IgD-negative memory B cell (primary cell): ENCODE measurements around the gene AFAP1. TPM values are rescaled to one million over a fixed set of nuclear protein-coding genes. Genes with fewer than 3 reads are reported as not detected.
A peak's percentile ranks its signal among the peaks of the same experiment; 100 is the strongest.

Experiments used
- H3K27ac Mint-ChIP-seq, 3 donors: one replicate each; pipeline ENCODE4 v1.8.0; 2020 to 2022; ENCODE audit warnings: mild to moderate bottlenecking in 3 of 3, mixed read lengths in 3 of 3, moderate library complexity in 1 of 3
- H3K27me3 Mint-ChIP-seq: one replicate; pipeline ENCODE4 v1.8.0; 2021; ENCODE audit warnings: mixed read lengths
- H3K36me3 Mint-ChIP-seq: one replicate; pipeline ENCODE4 v1.8.0; 2020; ENCODE audit warnings: mild to moderate bottlenecking, mixed read lengths
- H3K4me1 Mint-ChIP-seq, 3 donors: one replicate each; pipeline ENCODE4 v1.8.0; 2020 to 2022; ENCODE audit warnings: mixed read lengths in 3 of 3, mild to moderate bottlenecking in 1 of 3
- H3K4me3 Mint-ChIP-seq, 4 donors: one replicate each; pipeline ENCODE4 v1.8.0; 2020 to 2022; ENCODE audit warnings: mild to moderate bottlenecking in 4 of 4, mixed read lengths in 4 of 4, moderate library complexity in 3 of 4
- H3K9me3 Mint-ChIP-seq, 3 donors: one replicate each; pipeline ENCODE4 v1.8.0; 2020 to 2021; ENCODE audit warnings: mixed read lengths in 3 of 3, mild to moderate bottlenecking in 1 of 3
- polyA plus RNA-seq: library from polyadenylated mRNA; unstranded; fragments of 300-500 nt; fragmentation: Illumina TruSeq; gene quantifications from one replicate; pipeline ENCODE4 v1.2.3, GENCODE V29; 2021

Gene AFAP1
- polyA plus RNA-seq, 1 donor from 2014 or later, result 0.20 TPM

DNA sequence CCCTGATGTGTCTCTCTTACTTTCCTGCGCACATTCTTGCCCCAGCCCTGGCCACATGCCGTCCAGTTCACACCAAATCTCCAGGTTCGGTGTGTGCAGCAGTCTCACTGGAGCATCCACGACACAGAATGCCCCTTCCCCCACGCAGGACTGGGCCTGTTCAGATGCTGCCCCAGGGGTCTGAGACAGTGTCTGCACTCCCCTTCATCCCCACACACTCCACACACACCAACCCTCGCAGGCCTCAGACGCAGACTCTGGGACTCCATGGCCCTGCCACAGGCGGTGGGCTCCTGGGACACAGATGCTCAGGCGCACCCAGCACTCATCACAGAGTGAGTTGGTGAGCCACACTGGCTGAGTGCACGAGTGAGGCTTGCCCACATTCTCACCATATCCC lies 83.9 kb downstream of the AFAP1 start:
- Mint-ChIP-seq H3K36me3 (peaks cover 2% of the 10 kb centered on the region), H3K4me3 (peak overlapping the region in 1 of 4 donors; percentile 23), H3K27ac (no peak overlapping the region), H3K4me1 (no peaks in the 10 kb centered on the region), H3K27me3 (peaks cover 6% of the 10 kb centered on the region), H3K9me3 (peaks cover 0 to 1% (median 0%) of the 10 kb centered on the region in 3 donors)

DNA sequence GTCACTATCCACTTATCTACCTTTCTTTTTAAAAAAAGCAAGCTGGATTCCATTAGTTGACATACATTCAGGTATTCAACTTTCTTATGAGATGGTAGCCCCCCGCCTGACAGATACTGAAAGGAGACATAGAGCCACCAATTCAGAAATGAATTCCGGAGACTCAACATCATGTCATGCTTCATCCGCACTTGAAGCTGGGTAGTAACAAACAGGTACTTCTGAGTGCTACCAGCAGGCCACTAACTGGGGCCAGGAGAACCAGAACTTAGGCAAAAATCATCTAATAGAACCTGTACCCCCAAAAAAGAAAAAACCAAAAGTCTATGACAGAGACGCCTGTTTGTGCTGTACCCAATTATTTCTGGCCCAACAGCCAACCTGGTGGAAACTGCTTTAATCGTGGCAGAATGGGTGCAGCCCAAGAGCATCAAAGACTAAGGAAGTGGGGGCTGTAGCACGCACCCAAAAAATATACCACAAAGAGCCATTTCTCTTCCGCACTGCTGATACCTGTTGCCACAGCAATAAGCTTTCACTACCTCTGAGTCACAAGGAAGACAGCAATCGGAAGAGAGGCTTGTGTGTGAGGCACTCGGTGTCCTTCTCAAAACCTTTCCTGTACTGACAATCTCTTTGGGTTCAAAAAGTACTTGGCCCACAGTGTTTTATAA lies 84.8 kb downstream of the AFAP1 start:
- H3K27ac Mint-ChIP-seq, result no peak overlapping the region
- no peak overlapping the region for H3K4me3 Mint-ChIP-seq
- H3K27me3 Mint-ChIP-seq, result peaks cover 8% of the 10 kb centered on the region
- peaks cover 2% of the 10 kb centered on the region for H3K36me3 Mint-ChIP-seq
- H3K9me3 Mint-ChIP-seq, result peaks cover 0 to 1% (median 0%) of the 10 kb centered on the region in 3 donors
- no peaks in the 10 kb centered on the region for H3K4me1 Mint-ChIP-seq

DNA sequence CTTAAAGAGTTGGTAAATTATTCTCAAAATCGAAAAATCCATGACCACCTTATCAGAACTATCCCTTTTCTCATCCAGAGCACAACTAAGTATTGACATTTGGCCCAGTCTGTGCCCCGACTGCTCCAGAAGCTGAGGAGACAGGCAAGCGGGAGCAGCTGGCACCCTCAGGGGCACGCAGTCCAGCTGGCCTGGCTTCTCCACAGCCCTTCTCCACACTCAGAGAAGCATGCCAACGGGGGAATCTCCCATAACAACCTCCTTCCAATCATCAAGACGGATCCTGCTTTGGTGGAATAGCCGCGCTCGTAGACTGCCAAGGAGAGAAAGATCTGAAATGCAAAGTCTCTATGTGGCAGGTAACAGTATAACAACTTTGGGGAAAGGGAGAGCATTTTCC lies 85.4 kb downstream of the AFAP1 start:
- Mint-ChIP-seq H3K27ac (no peak overlapping the region), H3K36me3 (peaks cover 2% of the 10 kb centered on the region), H3K27me3 (peaks cover 8% of the 10 kb centered on the region), H3K4me3 (no peak overlapping the region), H3K4me1 (no peaks in the 10 kb centered on the region), H3K9me3 (peaks cover 0 to 1% (median 0%) of the 10 kb centered on the region in 3 donors)

DNA sequence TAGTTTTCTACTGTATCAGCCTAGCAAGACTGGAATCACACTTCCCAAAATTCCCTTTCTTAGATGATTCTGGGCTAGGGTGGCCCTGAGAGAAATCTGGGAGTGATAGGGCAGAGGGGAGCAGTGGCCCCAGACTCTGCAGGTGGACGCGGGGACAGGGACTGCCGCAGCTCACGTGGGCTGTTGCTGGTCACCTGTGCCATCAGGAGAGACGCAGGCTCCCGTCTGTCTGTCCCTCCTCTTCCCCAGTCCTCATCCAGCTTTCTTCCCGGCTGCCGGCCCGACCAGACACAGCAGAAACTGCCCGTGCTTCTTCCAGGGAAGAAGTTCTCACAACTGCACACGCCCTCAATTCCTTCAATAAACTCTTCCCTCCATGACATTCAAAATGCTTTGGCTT lies 86.4 kb downstream of the AFAP1 start:
- H3K4me3 Mint-ChIP-seq, result peak overlapping the region in 1 of 4 donors; percentile 25
- H3K9me3 Mint-ChIP-seq, result peaks cover 0 to 1% (median 0%) of the 10 kb centered on the region in 3 donors
- H3K36me3 Mint-ChIP-seq, result peaks cover 2% of the 10 kb centered on the region
- H3K4me1 Mint-ChIP-seq, result no peaks in the 10 kb centered on the region
- H3K27me3 Mint-ChIP-seq, result peaks cover 6% of the 10 kb centered on the region
- no peak overlapping the region for H3K27ac Mint-ChIP-seq

DNA sequence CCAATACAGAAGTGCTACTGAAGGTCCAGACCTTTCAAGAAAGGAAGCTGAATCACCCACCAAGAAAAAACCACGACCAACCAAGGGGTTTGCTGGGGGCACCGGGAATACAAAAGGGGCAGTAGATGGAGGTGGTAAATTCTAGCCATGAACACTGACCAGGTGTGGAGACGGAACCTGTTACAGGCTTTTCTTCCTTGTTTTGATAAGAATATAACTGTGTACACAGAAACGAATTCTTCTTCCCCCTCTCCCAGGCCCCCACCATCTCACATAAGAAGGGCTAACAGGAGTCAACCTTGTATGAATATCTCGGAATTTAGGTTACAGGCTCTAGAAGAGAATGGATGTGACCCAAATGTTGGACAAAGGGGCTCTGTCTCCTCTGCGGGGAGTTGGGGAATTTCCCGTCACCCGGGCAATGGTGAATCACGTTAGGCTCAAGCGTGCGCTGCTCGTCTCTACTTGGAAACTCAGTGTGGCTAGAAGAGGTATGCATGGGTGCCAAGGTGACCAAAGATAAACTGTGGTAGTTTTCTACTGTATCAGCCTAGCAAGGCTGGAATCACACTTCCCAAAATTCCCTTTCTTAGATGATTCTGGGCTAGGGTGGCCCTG lies 87.0 kb downstream of the AFAP1 start:
- Mint-ChIP-seq H3K27ac (no peak overlapping the region), H3K36me3 (peaks cover 2% of the 10 kb centered on the region), H3K9me3 (peaks cover 0 to 4% (median 0%) of the 10 kb centered on the region in 3 donors), H3K4me3 (no peak overlapping the region), H3K27me3 (peaks cover 5% of the 10 kb centered on the region), H3K4me1 (no peaks in the 10 kb centered on the region)

DNA sequence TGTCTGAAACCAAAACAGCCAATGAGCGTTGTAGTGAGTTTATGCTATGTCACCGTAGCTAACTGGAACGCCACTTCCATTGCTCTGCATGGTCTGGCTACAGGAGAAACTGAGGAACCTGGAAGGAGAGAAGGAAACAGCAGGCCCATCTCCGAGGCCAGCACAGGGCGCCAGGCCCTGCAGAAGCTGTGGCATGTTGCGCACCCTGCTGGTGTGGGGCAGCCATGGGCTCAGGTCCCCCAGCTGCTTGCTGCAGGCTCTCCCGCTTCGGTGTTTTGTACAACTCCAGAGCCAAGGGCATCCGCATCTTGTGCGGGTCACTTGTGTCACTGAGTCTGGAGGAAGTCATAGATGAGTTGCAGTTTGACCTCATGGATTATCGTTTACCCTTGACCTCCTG lies 89.2 kb downstream of the AFAP1 start:
- no peaks in the 10 kb centered on the region for H3K4me1 Mint-ChIP-seq
- peak overlapping the region in 1 of 3 donors; percentile 60 for H3K27ac Mint-ChIP-seq
- peaks cover 0 to 4% (median 0%) of the 10 kb centered on the region in 3 donors for H3K9me3 Mint-ChIP-seq
- no peak overlapping the region for H3K4me3 Mint-ChIP-seq
- peaks cover 5% of the 10 kb centered on the region for H3K27me3 Mint-ChIP-seq
- peaks cover 2% of the 10 kb centered on the region for H3K36me3 Mint-ChIP-seq

DNA sequence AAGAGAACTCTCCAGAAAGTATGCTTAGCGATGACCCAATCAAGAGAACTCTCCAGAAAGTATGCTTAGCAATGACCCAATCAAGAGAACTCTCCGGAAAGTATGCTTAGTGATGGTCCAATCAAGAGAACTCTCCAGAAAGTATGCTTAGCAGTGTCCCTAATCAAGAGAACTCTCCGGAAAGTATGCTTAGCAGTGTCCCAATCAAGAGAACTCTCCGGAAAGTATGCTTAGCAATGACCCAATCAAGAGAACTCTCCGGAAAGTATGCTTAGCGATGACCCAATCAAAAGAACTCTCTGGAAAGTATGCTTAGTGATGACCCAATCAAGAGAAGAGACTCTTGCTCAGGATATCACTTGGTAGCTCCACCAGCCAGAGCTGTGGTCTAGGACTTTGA lies 92.5 kb downstream of the AFAP1 start:
- Mint-ChIP-seq H3K36me3 (peaks cover 2% of the 10 kb centered on the region), H3K27ac (peak overlapping the region in 1 of 3 donors; percentile 72), H3K4me1 (peaks cover 0 to 2% (median 0%) of the 10 kb centered on the region in 3 donors)

DNA sequence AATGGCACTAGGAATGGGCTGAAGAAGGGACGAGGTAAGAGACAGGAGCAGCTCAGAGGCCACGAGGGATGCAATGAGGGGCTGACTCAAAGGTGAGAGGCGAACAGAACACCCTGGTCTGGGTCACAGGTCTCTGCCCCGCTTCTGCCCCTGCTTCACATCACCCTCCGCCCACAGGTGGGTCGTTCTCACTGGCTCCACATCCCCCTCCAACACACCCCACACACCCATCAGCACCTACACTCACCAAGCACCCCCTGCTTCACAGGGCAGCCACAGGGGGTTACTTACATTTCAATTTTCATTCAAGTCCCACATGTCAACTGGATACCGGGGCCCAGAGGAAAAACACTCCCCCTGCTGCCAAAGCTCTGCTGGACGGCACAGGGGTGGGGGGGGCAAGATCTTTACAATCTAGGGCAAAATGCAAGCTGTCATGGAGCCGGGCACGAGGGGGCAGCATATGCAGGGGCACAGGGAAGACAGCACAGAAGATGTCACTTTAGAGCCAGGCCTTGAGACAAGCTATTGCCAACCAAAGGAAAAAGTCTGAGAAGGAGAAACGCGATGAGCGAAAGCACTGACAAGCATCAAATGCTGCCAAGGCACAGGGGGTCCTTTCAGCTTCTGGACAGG lies 94.0 kb downstream of the AFAP1 start:
- Mint-ChIP-seq H3K9me3 (peaks cover 0 to 3% (median 0%) of the 10 kb centered on the region in 3 donors), H3K4me1 (peaks cover 0 to 2% (median 0%) of the 10 kb centered on the region in 3 donors), H3K36me3 (no peaks in the 10 kb centered on the region), H3K4me3 (no peak overlapping the region), H3K27me3 (peaks cover 2% of the 10 kb centered on the region), H3K27ac (no peak overlapping the region)

More for the DNA sequence above, 92.5 kb downstream of the AFAP1 start:
- Mint-ChIP-seq H3K9me3 (peaks cover 0 to 3% (median 0%) of the 10 kb centered on the region in 3 donors), H3K4me3 (no peak overlapping the region), H3K27me3 (peaks cover 2% of the 10 kb centered on the region)

DNA sequence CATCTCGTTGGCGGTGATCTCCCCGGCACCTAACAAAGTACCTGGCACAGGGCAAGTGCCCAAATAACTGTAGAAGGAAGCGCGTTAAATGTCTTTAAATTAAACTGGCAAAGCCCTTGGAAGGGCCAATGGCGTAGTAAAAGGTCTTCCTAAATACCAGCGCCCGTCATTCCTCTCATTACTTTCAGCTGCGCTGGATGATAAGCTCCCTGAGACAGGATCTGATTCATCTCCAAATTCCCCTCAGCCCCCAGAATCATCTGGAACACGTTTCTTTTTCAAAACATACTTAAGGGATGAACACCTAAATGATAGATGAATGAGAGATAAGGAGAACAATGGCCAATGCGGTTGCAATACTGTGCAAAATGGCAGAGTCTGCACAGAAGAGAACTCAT lies 95.1 kb downstream of the AFAP1 start:
- H3K36me3 Mint-ChIP-seq, result no peaks in the 10 kb centered on the region
- H3K9me3 Mint-ChIP-seq, result peaks cover 0 to 3% (median 0%) of the 10 kb centered on the region in 3 donors
- no peak overlapping the region for H3K4me3 Mint-ChIP-seq
- peaks cover 0 to 2% (median 0%) of the 10 kb centered on the region in 3 donors for H3K4me1 Mint-ChIP-seq
- no peak overlapping the region for H3K27ac Mint-ChIP-seq
- H3K27me3 Mint-ChIP-seq, result peaks cover 2% of the 10 kb centered on the region

DNA sequence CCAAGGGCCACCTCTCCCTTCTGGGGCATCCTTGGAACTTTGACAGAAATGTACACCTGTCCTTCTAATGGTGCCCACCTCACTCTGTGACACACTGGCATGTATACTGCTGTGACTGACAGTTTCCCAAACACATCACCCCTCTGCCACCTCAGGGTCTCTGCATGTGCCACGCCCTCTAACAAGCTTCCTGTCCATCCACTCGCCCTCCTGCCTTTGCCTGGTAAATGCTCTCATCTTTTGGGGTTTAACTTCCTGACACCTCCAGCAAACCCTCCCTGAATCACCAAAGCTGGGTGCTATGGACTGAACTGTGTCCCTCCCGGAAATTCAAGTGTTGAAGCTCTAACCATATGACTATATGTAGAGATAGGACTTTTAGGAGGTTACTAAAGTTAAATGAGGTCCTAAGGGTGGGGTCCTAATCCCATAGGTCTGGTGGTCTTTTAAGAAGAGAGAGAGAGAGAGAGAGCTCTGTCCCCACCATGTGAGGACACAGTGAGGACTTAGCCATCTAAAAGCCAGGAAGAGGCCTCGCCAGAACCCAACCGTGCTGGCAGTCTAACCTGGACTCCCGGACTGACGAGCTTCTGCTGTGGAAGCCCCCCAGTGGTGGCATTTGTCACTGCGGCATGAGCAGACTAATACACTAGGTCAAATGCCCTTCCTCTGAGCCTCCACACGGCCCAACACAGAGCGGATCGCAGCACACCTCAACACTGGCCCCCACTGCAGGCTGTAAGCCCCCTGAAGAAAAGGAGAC lies 95.6 kb downstream of the AFAP1 start:
- Mint-ChIP-seq H3K4me1 (peaks cover 0 to 2% (median 0%) of the 10 kb centered on the region in 3 donors), H3K27ac (no peak overlapping the region), H3K27me3 (peaks cover 2% of the 10 kb centered on the region), H3K4me3 (no peak overlapping the region), H3K9me3 (peaks cover 0 to 3% (median 0%) of the 10 kb centered on the region in 3 donors), H3K36me3 (no peaks in the 10 kb centered on the region)

DNA sequence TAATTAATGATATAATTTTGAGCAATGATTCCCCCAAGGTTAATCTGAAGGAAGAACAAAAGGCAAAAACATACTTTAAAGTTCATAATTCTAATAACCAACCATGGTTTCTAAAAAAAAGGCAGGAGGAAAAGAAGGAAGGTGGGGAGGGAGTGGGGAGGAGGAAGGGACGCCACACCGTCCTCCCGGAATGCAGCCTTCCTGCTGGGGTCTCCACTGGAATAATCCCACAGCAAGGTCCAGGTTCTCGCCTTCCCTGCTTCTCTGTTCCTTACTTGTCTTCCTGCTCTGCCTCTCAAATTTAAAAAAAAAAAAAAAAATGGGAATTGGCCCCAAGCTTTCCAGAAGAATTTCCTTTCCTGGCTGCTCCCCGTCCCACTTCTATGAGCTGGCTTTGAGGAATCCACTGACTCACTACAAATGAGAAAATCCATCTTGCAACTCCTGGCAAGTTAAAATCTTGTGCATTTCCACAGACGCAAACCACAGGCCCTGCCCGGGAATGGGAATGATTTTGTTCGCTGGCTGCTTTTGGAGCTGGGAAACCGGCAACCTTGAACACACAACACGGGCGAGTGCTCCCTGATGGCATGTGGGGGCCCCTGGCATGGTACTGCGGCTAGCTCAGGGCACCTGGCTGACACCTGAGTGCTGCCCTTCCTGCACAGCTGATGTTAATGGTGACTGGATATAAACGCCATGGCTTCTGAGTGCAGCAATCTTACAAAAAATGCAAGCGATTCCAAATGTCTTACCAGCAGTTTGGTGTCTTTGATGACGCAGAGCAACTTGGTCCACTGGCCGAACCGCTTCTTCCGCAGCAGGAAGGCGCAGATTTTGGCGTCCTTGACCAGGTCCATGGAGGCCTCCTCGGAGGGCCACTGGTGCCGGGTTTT lies 97.0 kb downstream of the AFAP1 start:
- Mint-ChIP-seq H3K9me3 (no peaks in the 10 kb centered on the region), H3K4me1 (peaks cover 0 to 2% (median 0%) of the 10 kb centered on the region in 3 donors), H3K36me3 (no peaks in the 10 kb centered on the region), H3K27me3 (peaks cover 2% of the 10 kb centered on the region), H3K27ac (no peak overlapping the region), H3K4me3 (no peak overlapping the region)

DNA sequence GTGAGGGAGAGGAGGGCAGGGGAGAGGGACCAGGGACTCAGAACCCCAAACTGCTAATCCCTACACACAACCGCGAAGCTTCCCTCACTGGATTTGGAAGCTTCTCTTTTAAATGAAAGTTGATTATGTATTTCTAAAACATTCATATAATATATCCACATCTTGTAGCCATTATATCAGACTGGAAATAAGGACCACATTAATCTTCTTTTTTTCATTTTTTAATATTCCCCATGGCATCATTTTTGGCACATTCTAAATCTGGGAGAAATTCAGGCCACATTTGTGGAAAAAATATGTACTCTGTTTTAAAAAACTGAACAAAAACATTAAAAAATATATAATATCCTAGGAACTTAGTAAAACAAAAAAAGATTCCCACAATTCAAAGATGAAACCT lies 97.8 kb downstream of the AFAP1 start:
- H3K36me3 Mint-ChIP-seq, result no peaks in the 10 kb centered on the region
- no peak overlapping the region for H3K4me3 Mint-ChIP-seq
- H3K9me3 Mint-ChIP-seq, result no peaks in the 10 kb centered on the region
- H3K27me3 Mint-ChIP-seq, result peaks cover 2% of the 10 kb centered on the region
- H3K27ac Mint-ChIP-seq, result no peak overlapping the region
- peaks cover 0 to 2% (median 0%) of the 10 kb centered on the region in 3 donors for H3K4me1 Mint-ChIP-seq

DNA sequence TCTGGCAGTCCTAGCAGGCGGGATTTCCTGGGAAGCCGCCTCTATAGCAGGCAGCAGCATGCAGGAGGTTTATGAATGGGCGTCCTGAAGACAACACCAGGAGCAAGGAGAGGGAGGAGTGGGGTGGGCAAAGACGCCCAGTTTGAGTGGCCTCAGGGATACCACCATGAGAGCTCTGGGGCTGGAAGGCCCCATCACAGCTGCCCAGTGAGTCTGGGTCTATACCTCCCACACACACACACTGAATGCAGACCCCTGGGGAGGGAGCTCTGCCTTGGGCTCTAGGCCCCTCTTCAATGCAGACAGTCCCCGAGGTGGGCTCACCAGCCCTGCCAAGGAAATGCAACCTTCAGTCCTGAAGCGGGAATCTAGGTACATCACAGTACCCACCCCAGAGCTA lies 98.6 kb downstream of the AFAP1 start:
- Mint-ChIP-seq H3K27me3 (peaks cover 2% of the 10 kb centered on the region), H3K4me1 (peaks cover 0 to 2% (median 0%) of the 10 kb centered on the region in 3 donors), H3K27ac (peak overlapping the region in 1 of 3 donors; percentile 67), H3K9me3 (no peaks in the 10 kb centered on the region), H3K4me3 (no peak overlapping the region), H3K36me3 (no peaks in the 10 kb centered on the region)

DNA sequence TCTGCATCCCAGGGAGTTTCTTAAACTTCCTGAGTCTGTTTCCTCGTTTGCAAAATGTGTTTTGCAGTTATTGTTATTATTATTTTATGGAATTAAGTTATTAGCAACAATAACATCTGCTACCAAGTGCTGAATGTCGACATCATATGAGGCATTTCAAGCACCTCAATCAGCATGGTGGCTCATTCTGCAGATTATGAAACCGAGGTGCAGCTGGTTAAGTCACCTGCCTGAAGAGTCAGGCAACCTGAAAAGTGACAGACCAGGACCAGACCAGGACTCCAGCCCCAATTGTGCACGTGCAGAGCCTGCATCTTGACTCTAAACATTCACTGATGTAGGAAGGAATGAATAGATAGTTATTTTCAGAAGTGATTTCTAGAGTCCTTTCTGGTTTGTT lies 99.8 kb downstream of the AFAP1 start:
- Mint-ChIP-seq H3K4me1 (peaks cover 0 to 2% (median 0%) of the 10 kb centered on the region in 3 donors), H3K27me3 (peaks cover 2% of the 10 kb centered on the region), H3K36me3 (no peaks in the 10 kb centered on the region), H3K4me3 (no peak overlapping the region), H3K9me3 (no peaks in the 10 kb centered on the region), H3K27ac (no peak overlapping the region)
